Fibroblast of peridontal ligament (primary cell): ENCODE results near the gene QSER1.
"Not testable (repeated sequence)": the region's sequence is repeated elsewhere in the genome, so short reads cannot be mapped to it uniquely, and the experiment has no call there.

ENCODE experiments used
- DNase-seq: peaks from one replicate; pipeline ENCODE4 v3.0.0-alpha.2; 2010; ENCODE audit errors: extremely low read depth

Gene QSER1

DNA sequence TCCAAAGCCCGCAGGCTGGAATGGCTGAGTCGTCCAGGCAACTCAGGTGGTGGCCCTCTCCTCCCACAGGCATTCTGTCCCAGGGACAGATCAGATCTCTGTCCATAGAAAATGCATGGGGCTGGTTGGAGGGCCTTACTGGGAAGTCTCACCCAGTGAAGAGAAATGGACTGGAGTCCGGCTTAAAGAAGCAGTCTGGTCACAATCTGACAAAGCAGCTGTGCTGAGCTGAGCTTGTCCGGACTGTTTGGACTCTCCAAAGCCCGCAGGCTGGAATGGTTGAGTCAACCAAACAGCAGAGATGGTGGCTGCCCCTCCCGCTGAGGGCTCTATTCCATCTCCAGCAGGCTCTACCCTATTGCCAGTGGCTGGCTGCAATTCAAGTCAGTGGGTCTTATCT, 108.7 kb downstream of the QSER1 start:
- DNase-seq: no peak

DNA sequence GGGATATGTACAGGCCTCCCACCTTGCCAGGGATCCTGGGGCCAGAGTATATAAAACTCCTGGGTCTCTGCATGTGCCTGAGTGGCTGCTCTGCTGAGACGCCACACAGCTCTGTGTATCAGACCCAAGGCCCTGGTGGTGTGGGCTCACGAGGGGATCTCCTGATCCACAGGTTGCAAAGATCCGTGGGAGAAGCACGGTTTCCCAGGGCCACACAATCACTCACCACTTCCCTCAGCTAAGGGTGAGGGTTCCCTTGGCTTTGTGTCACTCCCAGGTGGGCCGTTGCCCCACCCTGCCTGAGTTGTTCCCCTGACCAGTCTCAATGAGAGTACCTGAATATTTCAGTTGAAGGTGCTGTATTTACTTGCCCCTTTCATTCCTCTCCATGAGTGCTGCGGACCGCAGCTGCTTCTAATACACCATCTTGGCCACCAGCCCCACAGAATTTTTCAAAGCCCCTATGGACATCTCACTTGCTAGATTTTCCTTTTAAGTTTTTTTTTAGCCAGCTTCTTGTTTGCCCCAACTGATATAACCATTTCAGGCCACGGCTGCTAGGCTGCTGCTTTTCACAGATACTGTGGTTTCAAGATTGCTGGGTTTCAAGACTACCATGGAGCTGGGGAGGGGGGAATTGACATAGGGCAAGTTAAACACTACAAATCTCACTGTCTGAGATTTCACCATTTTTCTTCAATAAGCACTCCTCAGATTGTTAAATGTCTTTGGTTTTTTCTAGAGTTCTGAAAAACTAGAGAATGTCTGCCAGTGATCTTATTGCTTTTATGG, 109.3 kb downstream of the QSER1 start:
- peak; percentile 45 for DNase-seq

DNA sequence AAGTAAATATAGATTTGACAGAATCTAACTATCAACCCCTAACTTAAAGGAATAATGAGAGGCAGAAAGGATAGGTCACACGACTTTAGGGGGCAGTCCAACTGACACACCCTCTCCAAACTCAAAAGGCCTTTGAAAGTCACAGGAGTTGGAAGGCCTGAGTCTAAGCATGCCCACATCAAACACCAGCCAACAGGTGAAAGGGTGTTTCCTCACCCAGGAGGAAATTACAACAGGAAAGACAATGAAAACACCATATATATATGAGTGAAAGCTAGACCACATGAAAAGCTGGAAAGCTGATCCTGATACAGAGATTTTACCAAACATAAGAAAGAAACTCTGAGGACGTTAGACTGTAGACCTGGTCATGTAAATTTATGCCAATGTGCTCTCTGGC, 112.6 kb downstream of the QSER1 start:
- DNase-seq: no peak

DNA sequence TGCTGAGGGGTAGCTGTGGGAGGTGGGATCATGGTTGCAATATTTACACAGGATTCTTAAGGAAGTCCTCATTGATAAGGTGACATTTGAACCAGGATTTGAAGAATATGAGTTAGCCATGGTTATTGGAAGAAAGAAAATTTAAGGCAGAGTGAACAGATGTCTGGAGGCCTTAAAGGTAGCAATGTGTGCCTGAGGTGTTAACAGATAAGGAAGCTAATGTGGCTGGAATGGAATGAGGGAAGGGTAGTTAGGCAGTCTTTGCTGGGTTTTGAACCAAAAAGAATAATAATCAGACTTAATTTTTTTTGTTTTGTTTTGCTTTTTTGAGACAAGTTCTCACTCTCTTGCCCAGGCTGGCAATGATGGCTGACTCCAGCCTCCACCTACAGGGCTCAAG, 113.4 kb downstream of the QSER1 start:
- DNase-seq: no peak

DNA sequence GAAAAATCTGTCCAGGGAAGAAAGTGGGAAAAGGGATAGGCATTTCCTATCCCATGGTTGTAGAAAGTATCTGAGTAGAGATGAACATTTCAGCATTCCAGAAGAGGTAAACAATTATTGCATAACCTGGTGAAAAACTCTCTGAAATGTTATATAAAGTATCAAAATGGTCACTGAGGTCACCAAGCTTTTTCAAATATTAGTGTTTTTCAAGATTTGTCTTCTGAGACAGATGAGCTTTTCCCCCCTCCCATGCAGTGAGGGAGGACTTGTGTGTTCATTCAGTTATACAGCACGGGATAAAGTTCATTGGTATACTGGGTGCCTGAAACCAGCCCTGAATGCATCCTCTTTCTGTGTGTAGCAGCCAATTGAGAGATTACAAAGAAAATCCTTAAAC, 121.1 kb downstream of the QSER1 start:
- no peak for DNase-seq

DNA sequence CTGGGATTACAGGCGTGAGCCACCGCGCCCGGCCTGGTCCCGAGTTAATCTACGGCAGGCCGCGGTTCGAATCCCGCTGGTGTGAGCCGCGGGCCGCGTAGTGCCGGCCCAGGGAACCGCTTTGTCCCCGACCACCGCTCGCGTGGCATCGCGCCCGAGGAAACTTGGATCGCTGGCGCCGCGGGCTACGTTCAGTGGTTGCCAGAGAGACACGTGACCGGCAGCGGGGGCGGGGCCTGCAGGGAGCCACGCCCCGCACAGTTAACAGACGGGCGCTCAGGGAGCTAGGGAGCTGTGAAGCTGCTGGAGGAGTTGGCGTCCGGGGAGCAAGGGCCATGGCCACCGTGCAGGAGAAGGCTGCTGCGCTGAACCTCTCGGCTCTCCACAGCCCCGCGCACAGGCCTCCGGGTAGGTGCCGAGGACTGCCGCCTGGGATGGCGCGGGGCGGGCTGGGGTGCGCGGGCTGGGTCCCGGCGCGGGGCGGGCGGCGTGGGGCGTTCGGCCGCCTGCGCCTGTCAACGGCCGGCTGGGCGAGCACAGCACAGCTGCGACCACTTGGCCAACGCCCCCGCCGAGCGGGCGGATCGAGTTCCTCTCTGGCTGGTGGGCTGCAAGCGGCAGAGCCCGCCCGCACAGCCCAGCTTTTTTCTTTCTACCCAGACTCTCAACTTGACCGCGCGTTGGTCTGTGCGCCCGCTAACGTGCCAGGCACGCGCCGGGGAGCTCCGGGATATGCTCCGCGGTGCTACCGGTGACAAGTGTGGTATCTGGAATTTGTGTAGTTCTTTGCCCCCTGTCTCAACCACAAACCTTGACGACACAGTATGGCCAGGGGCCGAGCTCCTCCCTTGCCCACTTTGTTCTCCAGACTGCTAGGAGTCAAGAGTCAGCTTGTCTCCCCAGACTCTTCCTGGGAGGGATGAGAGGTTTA, 123.3 kb downstream of the QSER1 start, which contains the start of gene DEPDC7:
Gene DEPDC7 (plus strand): TSS at position 258 of the 931 bp plus-strand sequence. CDS start 78 bp downstream, at position 336.
- DNase-seq: peak; percentile 81

DNA sequence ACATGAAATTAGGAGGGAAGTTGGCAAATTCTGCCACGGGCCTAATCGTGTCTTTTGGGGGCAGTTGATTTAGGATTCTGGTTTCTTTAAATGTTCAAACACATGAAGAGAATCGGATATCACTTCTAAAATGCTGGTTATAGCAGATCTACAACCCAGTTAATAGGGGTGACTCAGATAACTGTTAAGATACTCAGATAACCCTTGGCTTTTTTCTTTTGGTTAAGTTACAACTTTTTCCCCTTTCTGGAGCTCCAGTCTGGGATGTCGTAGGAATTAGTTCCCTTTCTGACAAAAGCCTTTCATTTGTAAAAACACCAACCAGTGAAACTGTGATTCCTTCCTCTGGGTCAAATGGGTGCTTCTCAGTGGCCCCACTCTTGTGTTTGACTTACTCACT, 124.0 kb downstream of the QSER1 start:
- no peak for DNase-seq

DNA sequence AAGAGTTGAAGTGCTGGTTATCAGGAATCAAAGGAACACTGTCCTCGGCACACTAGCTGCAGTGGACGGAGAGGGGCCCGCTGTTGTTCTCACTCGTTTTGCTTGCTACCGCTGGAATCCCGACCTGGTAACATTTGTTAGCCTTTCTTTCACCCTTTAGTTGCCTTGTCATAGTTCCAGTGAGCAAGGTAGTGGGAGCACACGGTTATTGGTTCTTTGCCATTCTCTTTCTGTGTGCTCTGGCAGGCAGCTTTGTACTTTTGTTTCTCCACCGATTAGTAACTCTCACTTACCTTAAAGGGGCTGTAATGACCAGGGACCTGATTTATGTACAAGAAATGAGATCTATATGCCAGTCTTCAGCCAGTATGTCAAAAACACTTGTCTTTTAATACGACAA, 124.9 kb downstream of the QSER1 start:
- DNase-seq: no peak

DNA sequence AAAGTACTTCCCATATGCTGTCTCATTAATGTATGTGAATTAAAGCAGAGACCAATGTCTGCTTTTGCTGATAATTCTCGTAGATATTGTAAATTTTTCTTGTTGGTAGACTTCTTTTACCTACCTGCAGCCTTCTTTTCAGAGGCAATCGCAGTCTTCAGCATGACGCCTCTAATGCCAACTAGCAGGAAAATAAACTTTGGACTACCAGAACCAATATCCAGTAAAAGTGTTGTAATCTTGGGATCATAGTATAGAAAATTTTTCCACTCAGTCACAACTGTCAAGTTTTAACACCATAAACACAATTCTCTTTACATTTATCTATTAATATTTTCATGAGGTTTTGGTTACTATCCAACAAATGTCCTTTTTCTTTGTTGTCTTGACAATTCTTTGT, 125.4 kb downstream of the QSER1 start:
- no peak for DNase-seq

DNA sequence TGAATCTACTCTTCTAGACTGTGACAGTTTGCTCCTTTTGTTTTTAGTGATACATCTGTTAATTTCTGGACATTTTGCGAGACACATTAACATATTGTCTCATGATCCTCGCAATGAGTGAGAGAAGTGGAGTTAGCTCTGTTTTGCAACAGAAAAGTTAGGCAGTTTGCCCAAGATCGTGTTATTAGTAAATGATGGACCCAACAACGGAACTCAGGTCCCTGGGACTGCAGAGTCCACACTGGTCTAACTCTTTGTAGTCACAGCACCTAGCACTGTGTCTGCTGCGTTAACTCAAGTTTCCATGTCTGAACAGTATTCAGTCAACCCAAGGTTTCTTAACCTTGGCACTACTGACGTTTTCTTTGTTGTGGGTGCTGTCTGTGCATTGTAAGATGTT, 126.2 kb downstream of the QSER1 start:
- DNase-seq: no peak

DNA sequence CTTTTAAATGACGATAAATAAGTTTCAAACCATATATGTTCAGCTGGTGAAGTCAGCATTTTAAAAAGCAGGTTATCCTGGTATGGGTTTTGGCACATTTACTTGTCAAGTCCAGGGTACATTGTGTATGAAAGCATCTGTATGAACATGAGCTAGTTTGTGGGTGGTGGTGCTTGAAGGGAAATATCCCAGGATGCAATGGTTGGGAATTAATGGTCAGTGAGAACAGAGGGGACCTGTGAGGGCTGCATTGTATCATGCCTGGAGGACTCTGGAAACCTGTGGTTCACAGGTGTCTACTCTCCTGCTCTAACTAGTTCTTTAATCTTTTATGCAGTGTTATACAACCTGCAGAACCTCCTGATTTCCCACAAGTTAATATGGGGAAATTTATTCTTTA, 128.9 kb downstream of the QSER1 start:
- DNase-seq: no peak

DNA sequence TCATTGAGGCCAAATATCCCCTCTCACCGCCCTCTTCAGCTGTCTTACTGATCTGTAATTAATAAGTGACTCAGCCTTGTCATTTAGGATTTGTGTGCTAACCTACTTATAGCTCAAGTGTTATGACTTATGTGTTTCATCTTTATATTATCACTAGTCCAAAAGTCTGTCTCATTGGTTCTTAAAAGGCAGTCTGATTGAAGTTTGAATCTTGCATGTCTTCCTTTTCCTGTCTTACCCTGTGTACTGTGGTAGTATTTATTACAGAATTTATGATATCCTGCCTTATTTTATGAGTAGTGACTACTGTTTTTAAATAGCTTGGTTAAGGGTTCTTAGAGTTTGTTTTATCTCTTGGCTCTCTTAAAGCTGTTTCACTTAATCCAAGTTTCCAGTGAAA, 129.3 kb downstream of the QSER1 start:
- no peak for DNase-seq

DNA sequence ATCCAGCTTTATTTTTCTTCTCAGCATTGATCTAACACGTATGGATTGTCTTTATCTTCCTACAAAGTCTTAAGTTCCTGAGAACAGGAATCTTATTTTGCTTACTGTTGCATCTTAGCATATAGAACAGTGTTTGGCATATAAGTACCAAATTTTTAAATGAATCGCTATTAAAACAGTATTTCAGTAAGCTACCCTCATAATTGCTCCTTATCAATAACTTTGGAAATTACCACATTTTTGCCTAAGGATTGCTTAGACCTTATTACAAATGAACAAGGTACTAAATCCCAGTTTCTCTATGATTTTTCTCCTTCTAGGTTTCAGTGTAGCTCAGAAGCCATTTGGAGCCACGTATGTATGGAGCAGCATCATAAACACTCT, 132.7 kb downstream of the QSER1 start:
- DNase-seq: no peak

DNA sequence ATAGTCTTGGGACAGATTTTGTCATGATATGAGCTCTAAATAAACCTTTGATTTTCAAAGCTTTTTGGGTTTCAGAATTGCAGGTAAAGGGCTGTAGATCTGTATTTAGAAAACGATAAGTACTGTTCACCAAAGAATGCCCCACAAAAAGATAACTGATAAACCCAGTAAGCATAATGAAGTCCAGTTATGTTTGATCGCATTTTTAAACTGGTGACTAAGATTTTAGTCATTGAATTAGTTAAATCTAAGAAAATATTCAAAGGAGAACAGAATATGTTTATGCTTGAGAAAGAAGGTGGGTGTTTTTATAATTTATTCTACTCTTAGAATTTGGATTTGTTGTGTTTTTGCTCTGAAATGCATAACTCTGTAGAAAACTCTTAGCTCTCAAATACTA, 134.6 kb downstream of the QSER1 start:
- DNase-seq: peak; percentile 11

DNA sequence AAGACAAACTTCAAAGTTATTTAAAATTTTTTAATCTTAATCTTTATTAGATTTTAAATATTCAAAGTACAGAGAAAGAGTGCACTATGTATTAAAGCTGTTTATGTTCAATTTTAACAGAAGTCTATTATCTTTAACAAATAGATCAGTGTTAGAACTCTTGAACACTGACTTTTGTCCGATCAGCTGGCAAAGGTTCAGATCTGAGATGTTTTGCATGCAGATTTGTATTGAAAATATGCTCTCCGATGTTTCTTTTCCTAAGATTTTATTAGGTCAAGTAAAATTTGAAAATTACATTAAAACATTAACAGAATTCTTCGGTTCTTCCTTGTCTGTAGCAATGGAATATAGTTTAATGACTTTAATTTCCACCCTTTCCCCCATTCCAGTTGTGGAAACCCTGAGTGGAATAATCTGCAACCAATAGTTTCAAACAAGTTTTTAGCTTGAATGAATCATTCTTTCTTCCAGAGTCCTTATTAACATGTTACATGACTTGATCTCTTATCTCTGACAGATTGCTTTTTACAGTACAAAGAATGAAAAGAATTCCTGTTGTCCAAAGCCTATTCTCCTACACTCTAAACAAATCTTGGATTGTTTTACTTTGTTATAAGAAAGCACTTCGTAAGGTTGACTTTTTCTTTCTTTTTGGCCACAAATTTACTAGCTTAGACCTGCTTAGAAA, 135.4 kb downstream of the QSER1 start:
- peak; percentile 26 for DNase-seq

DNA sequence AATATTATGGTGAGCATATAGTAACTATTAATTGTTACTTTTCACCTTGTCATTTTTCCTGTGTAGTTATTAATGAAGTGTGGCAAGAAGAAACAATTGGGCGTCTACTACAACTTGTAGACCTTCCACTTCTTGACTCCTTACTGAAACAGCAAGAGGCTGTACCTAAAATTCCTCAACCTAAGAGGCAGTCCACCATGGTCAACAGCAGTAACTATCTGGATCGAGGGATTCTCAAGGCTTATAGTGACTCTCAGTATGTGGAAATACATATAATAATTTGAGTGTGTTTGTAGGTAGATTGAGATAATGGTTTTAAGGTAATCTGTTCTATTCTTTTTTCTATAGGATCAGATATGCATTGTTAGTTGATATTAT, 135.9 kb downstream of the QSER1 start:
- no peak for DNase-seq

DNA sequence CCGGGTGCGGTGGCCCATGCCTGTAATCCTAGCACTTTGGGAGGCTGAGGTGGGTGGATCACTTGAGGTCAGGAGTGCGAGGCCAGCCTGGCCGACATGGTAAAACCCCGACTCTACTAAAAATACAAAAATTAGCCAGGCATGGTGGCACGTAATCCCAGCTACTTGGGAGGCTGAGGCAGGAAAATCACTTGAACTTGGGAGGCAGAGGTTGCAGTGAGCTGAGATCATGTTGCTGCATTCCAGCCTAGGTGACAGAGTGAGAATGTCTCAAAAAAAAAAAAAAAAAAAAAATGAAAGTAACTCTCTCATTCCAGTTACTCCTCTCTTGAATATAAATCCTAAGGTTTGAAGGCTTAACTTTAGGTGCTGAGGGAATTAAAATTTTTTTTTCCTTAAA, 136.6 kb downstream of the QSER1 start:
- not testable (repeated sequence) for DNase-seq
